SU-DHL-6 (cell line): ENCODE data around the gene TIMP1.

Experiments
- H2AFZ ChIP-seq: fragments of 200-600 bp; sonication (generic); 2 replicates; pipeline ENCODE4 v1.6.1; 2014; ENCODE audit warnings: low read depth, mild to moderate bottlenecking, moderate library complexity, mixed read lengths, antibody characterized with exemption, low read length; ENCODE audit not compliant: severe bottlenecking
- H3F3A ChIP-seq: fragments of 200-600 bp; shearing (Covaris generic); 2 replicates; pipeline ENCODE4 v1.6.0; 2016; ENCODE audit warnings: antibody characterized with exemption, mild to moderate bottlenecking; ENCODE audit not compliant: insufficient read depth
- H3K27ac ChIP-seq: fragments of 200-600 bp; sonication (generic); 2 replicates; pipeline ENCODE4 v1.5.1; 2016; ENCODE audit warnings: low read depth, mild to moderate bottlenecking, low read length, moderate library complexity, mixed read lengths
- H3K27me3 ChIP-seq: fragments of 200-600 bp; sonication (generic), shearing (Covaris generic); 2 replicates; pipeline ENCODE4 v1.6.0; 2014; ENCODE audit warnings: mild to moderate bottlenecking, low read length
- H3K36me3 ChIP-seq: fragments of 200-600 bp; sonication (generic); 2 replicates; pipeline ENCODE4 v1.6.1; 2014; ENCODE audit warnings: mild to moderate bottlenecking, low read length, mixed read lengths
- H3K4me2 ChIP-seq: fragments of 300-600, 200-600 bp; shearing (Covaris generic), sonication (generic); 2 replicates; pipeline ENCODE4 v1.6.0; 2014; ENCODE audit warnings: low read length, low read depth, mild to moderate bottlenecking; ENCODE audit not compliant: poor library complexity, severe bottlenecking
- H3K4me3 ChIP-seq: fragments of 200-600 bp; sonication (generic); 2 replicates; pipeline ENCODE4 v1.5.1; 2014; ENCODE audit warnings: antibody characterized with exemption, low read length, mild to moderate bottlenecking, mixed read lengths; ENCODE audit not compliant: insufficient read depth, poor library complexity, severe bottlenecking
- H3K79me2 ChIP-seq: fragments of 200-600 bp; sonication (generic); 2 replicates; pipeline ENCODE4 v1.6.1; 2014; ENCODE audit warnings: mild to moderate bottlenecking, low read length, moderate library complexity; ENCODE audit not compliant: insufficient read depth
- H3K9ac ChIP-seq: fragments of 200-600 bp; sonication (generic); 2 replicates; pipeline ENCODE4 v1.7.0; 2014; ENCODE audit warnings: mild to moderate bottlenecking, low read length
- H3K9me2 ChIP-seq: fragments of 200-600 bp; sonication (generic); replicated peaks from 2 replicates; pipeline ENCODE4 v1.6.1; 2014; ENCODE audit warnings: low read length; ENCODE audit not compliant: insufficient read depth
- H3K9me3 ChIP-seq: fragments of 200-600 bp; sonication (generic); 2 replicates; pipeline ENCODE4 v1.6.1; 2014; ENCODE audit warnings: low read length, mixed read lengths; ENCODE audit not compliant: insufficient read depth
- H4K20me1 ChIP-seq: fragments of 200-600 bp; sonication (generic); 2 replicates; pipeline ENCODE4 v1.6.1; 2014; ENCODE audit warnings: low read depth, mild to moderate bottlenecking, antibody characterized with exemption, low read length, moderate library complexity, mixed read lengths
- CTCF ChIP-seq: fragments of 200-600 bp; sonication (generic); IDR thresholded peaks from one replicate; pipeline ENCODE4 v1.5.1; 2017; ENCODE audit warnings: antibody characterized with exemption, mild to moderate bottlenecking, low read length, moderate library complexity; ENCODE audit not compliant: insufficient read depth, poor library complexity, severe bottlenecking
- EZH2phosphoT487 ChIP-seq: fragments of 200-600 bp; sonication (generic), shearing (Covaris generic); conservative IDR thresholded peaks from 2 replicates; pipeline ENCODE4 v1.6.1; 2018; ENCODE audit warnings: mild to moderate bottlenecking, antibody characterized with exemption, low read length, moderate library complexity, mixed read lengths

The TIMP1 gene

GRCh38 chrX:47608130-47608810 is 26.0 kb downstream of the TIMP1 start:
- Histone ChIP-seq H2AFZ (no peak overlapping the region), H3K9me2 (no peaks in the 10 kb centered on the region), H3K9me3 (no peaks in the 10 kb centered on the region), H3K79me2 (no peaks in the 10 kb centered on the region), H3K9ac (no peak overlapping the region), H3F3A (no peaks in the 10 kb centered on the region), H4K20me1 (no peaks in the 10 kb centered on the region), H3K36me3 (no peaks in the 10 kb centered on the region), H3K4me3 (no peak overlapping the region), H3K4me2 (no peak overlapping the region), H3K27me3 (no peaks in the 10 kb centered on the region), H3K27ac (no peak overlapping the region)
- no peak for TF ChIP-seq EZH2phosphoT487
- TF ChIP-seq CTCF = no peak

- H3K27me3 ChIP-seq = no peaks in the 10 kb centered on the region
- no peak overlapping the region for H3K9ac ChIP-seq
- no peak overlapping the region for H3K4me3 ChIP-seq
- H3K9me2 ChIP-seq = no peaks in the 10 kb centered on the region
- H3K36me3 ChIP-seq = no peaks in the 10 kb centered on the region
- no peaks in the 10 kb centered on the region for H3F3A ChIP-seq
- H3K9me3 ChIP-seq = no peaks in the 10 kb centered on the region
- no peak overlapping the region for H3K4me2 ChIP-seq
- no peak for TF ChIP-seq EZH2phosphoT487
- TF ChIP-seq CTCF = no peak
- no peak overlapping the region for H2AFZ ChIP-seq
- no peaks in the 10 kb centered on the region for H4K20me1 ChIP-seq
- no peaks in the 10 kb centered on the region for H3K79me2 ChIP-seq
- no peak overlapping the region for H3K27ac ChIP-seq
These were observed 28.3 kb downstream of the TIMP1 start for GRCh38 chrX:47610511-47610910.

- H3K36me3 ChIP-seq = no peaks in the 10 kb centered on the region
- no peaks in the 10 kb centered on the region for H3K27me3 ChIP-seq
- H3K4me2 ChIP-seq = no peak overlapping the region
- no peak overlapping the region for H3K4me3 ChIP-seq
- no peaks in the 10 kb centered on the region for H4K20me1 ChIP-seq
- H2AFZ ChIP-seq = no peak overlapping the region
- no peak overlapping the region for H3K27ac ChIP-seq
- H3K9me2 ChIP-seq = no peaks in the 10 kb centered on the region
- no peaks in the 10 kb centered on the region for H3F3A ChIP-seq
- no peaks in the 10 kb centered on the region for H3K9me3 ChIP-seq
- no peak for TF ChIP-seq CTCF
- no peak for TF ChIP-seq EZH2phosphoT487
- H3K9ac ChIP-seq = no peak overlapping the region
- H3K79me2 ChIP-seq = no peaks in the 10 kb centered on the region
These were observed 29.3 kb downstream of the TIMP1 start for GRCh38 chrX:47611489-47611888.
